ENCODE measurements around the gene SOX13. TPM values are rescaled to one million over a fixed set of nuclear protein-coding genes. Genes with fewer than 3 reads are reported as not detected.

The SOX13 gene
- total RNA-seq, 1 donor from 2014 or later: 10.4 TPM

DNA sequence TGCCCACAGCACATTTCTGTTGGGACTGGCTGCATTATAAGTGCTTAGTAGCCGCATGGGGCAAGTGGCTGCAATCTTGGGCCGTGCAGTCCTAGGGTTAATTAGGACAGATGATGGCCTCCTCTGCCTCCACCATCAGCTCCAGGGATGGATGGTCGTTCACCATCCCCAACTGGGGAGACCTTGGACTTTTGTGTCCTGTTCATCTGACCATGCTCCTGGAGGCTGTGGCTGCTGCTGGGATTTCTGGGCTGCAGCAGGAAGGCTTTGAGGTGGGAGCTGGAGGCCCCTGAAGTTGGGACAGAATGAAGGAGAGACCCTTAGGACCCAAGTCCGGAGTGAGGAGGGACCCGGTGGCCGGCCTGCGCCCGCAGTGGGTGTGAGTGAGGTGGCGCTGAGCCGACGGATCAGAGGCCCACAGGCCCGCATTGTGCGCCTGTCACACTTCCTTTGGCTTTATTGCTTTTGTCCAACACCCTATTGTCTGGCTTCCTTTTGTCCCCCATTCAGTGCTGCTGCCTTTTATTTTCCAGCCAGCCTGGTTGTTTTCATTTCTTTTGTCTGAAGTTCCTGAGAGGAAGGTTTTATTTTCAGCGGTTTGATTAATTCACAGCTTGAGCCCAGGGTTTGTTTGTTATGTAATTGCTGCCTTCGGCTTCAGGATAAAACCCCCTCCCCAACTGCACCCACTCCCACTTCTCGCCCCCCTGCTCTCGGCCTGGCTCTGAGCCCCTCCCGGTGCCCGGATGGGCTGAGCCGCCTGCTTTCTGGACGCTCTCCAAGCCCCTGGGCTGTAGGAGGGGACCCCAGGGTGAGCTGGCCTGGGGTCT, 35.6 kb downstream of the SOX13 start:
- ATAC-seq: no peak

DNA sequence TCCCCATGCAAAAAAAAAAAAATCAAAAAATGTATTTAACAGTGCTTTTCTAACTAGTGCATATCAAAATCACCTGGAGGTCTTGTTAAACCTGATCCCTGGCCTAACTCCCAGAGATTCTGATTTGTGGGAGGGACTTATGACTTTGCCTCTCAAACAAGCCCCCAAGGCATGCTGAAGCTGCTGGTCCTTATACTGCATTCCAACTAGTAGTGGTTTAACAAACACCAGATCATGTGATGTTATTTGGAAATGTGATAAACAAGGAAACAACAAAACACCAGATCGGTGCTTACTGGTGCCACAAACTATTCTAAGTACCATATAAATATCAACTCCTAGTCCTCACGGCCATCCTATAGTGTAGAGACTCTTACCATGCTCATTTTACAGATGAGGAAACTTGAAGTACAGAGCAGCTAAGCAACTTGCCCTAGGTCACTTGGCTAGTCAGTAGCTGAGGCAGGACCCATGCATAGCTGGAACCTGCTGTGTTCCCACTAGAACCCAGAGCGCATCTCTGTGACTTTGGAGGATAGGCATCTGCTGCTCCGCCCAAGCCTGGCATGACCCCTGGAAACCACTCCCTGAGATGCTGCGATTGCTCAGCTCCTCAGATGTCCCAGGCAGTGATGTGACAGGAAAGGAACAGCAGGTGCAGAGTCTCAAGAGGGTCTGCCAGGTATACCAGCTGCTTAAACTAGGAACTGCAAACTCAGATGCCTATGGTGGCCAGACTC, 38.1 kb downstream of the SOX13 start:
- ATAC-seq: no peak

DNA sequence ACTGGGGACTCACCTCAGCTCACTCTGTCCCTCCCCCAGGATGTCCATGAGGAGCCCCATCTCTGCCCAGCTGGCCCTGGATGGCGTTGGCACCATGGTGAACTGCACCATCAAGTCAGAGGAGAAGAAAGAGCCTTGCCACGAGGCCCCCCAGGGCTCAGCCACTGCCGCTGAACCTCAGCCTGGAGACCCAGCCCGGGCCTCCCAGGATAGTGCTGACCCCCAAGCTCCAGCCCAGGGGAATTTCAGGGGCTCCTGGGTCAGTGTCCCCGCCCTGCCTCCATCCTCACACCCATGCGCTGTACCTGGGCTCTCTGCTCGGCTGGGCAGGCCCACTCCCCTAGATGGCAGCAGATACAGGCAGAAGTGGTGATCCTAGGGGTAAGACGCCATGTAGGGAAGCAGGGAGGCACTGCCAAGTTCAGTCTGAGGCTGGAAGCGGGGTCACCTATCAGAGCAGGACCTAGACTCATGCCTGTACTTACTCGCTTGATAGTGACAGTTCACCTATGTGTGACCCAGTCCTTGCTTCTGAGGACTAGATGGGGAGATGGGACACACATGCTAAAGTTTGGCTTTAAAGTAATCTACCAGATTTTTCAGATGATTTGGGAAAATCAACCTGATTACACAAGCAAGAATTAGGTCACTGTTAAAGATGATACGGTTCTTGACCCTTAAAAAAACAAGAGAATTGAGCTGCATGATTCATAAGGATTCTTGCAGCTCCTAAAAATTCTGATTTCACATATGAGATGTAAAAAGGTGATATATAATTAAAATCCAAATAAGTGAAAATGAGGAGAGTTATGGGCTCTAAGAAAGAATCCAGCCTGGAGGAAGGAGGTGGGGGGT, 40.2 kb downstream of the SOX13 start:
- no peak for ATAC-seq

GRCh38 chr1:204113896-204114295, 41.0 kb downstream of the SOX13 start:
- peak; percentile 52 for ATAC-seq

DNA sequence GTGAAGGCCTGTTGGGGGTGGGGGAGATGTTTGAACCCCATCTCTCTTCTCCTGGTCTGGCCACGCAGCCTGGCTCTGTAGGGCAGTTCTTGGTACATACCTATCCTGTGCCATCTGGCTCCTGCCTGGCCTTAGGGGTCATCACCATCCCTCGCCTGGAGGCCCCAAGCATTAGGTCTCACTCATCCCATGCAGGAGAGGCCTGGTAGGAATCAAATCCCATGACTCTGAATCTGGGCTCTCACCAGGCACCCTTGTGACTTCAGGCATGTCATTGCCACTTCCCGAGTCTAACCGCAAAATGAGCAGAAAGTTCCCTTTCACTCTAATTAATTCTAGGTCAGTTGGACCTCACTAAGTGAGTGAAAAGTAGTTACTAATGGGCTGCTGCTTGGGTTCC, 41.7 kb downstream of the SOX13 start:
- ATAC-seq: no peak

DNA sequence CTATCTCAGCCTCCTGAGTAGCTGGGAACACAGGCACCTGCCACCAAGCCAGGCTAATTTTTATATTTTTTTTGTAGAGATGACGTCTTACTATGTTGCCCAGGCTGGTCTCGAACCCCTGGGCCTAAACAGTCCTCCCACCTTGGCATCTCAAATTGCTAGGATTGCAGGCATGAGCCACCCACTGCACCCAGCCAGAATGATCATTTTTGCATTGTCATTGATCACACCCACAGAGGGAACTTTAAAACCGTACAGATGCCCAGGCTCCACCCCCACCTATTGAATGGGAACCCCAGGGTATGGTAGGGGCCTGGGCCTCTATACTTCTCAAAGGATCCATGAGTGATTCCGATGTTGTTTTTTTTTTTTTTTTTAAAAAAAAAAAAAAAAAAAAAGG, 42.2 kb downstream of the SOX13 start:
- no peak for ATAC-seq

DNA sequence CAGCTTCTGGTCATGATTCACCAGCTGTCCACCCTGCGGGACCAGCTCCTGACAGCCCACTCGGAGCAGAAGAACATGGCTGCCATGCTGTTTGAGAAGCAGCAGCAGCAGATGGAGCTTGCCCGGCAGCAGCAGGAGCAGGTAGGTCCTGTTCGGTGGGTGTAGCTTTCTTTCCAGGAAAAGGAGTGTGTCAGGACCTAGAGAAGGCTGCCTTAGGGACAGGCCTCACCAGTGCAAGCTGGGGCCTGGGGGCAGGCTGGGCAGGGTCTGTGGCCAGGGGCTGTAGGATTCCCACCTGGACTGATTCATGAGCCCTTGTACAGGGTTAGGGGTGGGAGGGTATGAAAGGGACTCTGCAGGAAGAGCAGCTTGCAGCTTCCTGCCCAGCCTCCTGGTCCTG, 43.6 kb downstream of the SOX13 start:
- peak; percentile 78 for ATAC-seq

- ATAC-seq: no peak
These were observed 49.1 kb downstream of the SOX13 start for GRCh38 chr1:204121840-204122555.

DNA sequence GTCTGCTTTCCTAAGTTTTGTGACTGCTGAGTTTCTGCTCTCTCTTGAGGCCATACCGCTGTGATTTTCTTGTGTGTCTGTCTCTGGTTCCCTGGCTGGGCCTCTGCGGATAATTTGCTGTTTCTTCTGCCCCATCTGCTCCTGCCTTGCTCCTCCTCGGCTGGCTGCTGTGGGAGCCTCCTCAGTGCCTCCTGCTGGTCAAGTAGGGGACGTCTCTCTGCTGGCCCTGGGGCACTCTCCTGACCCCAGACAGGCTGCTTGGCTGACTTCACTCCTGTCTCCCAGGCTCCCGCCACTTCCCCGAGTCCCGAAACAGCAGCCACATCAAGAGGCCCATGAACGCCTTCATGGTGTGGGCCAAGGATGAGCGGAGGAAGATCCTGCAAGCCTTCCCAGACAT, 50.5 kb downstream of the SOX13 start:
- ATAC-seq: no peak

DNA sequence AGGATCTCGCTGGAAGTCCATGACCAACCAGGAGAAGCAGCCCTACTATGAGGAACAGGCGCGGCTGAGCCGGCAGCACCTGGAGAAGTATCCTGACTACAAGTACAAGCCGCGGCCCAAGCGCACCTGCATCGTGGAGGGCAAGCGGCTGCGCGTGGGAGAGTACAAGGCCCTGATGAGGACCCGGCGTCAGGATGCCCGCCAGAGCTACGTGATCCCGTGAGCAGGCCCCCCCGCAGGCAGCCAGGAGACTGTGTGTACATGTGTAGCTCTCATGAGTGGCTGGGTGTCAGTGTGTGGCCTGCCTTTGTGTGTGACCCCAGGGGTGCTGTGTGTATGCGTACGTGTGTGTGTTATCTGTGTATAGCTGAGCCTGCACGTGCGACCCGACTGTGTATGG, 51.7 kb downstream of the SOX13 start:
- ATAC-seq: no peak

GRCh38 chr1:204125759-204126351, 52.9 kb downstream of the SOX13 start:
- ATAC-seq: no peak

DNA sequence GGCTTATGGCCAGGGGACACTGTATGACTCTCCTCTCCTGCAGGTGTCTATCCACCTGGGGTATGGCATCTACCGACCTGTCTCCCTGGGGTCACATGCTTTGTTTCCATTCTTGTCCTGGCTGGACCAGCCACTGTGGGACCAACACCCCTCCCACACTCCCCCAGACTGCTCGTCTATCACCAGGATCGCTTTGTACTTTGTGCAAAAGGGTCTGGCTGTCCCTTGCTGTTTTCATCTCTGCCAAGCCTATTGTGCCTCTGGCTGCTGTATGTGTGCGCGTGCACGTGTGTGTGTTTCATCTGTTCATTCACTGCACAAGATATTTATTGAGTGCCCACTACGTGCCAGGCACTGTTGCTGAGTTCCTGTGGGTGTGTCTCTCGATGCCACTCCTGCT, 53.5 kb downstream of the SOX13 start:
- no peak for ATAC-seq

GRCh38 chr1:204126956-204127355, 54.0 kb downstream of the SOX13 start:
- ATAC-seq: no peak

- ATAC-seq: peak; percentile 31
These were observed 54.8 kb downstream of the SOX13 start for GRCh38 chr1:204127597-204128242.

- ATAC-seq: no peak
These were observed 55.6 kb downstream of the SOX13 start for GRCh38 chr1:204128464-204128963.

GRCh38 chr1:204128964-204129896, 56.3 kb downstream of the SOX13 start:
- ATAC-seq: peak; percentile 67

DNA sequence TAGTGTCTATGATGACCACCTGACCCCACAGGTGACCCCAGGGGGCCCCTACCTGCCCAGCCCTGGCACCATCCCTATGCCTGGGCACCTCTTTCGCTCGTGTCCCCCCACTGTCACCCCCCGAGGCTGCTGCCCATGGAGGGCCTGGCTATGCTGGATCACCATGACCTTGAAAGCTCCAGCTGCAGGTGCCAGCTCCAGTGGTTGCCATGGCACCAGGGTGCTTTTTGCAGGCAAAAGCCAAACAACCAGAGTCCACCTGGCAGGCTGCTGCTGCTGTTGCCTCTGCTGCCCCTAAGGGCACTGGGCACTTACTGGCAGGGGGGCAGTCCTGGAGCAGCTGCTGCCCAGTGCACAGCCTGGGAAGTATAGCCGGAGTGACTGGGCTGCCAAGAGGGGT, 57.3 kb downstream of the SOX13 start:
- ATAC-seq: no peak

DNA sequence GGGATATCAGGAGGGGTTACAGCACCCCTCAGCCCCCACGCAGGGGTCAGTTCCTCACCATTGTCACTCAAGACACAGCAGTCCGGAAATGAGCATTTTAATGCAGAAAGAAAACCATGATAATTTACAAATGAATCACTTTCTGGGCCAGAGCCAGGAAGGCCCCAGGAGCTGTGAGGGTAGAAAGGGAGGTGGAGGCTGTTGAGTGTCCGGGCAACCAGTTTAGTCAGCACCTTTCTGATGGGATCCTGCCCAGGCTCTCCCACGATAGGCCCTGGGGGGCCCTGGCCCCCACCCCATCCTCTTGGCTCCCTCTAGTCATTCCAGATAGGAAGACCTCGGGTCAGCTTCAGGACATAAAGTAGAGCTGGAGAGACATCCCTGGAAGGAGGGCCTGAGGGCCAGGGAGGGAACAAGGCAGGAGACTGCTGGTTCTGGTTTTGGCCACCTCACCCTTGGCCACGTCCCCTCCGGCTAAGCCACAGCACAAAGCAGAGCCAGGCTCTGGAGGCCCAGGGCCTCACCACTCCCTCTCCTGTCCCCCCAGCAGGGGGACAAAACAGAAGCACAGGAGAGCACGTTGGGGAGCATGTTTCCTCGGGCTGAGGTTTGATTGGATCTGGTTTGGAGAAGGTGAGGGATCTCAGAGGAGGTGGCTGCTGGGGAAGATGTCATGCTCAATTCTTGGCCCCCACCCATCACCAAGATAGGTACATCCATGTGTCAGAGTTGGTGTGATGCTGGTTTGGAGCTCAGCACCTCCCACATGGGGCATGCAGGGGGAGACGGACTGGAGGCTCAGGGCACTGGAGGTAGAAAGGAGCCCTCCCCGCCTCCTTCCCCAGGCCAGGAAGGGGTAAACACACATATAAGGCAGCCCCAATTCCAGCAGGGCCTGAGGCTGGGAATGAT, 58.3 kb downstream of the SOX13 start:
- ATAC-seq: peak; percentile 13

DNA sequence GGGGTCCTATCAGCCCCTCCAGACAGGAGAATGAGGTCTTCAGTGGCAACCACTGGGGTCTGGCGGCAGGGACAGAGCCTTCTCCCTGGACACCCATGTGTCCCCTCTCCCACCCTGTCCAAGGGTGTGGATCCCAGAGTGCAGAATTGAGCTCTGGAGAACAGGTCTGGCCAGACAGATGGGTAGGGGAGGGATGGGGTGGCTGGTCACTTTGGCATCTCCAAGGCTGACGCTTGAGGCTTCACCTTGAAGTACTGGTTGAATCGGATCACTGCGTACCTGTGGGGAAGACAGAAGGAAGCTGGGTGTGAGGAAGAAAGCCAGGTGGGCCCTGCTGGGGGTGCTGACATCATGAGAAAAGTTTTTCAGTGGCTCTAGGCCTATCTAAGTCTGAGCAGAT, 59.1 kb downstream of the SOX13 start:
- peak; percentile 54 for ATAC-seq

Data from esophagus mucosa (tissue), 1 donor.